WTC11 (cell line): ENCODE measurements around the gene DHX34. TPM values are rescaled to one million over a fixed set of nuclear protein-coding genes. Genes with fewer than 3 reads are reported as not detected.

ENCODE experiments used
- ATAC-seq: fragments of 200-7000 bp; cut with Tn5 transposase; 2 replicates; pipeline ENCODE4 v1.10.0; 2021; ENCODE audit warnings: mild to moderate bottlenecking, moderate library complexity
- CTCF ChIA-PET: fragments of 300-600 bp; sonication (Branson Sonifier 250); formaldehyde crosslinking; loops from one replicate; lab custom pipeline; 2021; ENCODE audit warnings: antibody characterized with exemption; lab: Charles Lee
- POLR2A ChIA-PET: fragments of 350-600 bp; sonication (Branson Sonifier 250); formaldehyde crosslinking; loops from one replicate; lab custom pipeline; 2021; ENCODE audit warnings: antibody characterized with exemption; lab: Charles Lee
- DNase-seq: peaks from one replicate; pipeline ENCODE4 v3.0.0; 2021; ENCODE audit warnings: low spot score
- H3K27ac Mint-ChIP-seq: 2 replicates; pipeline ENCODE4 v1.8.0; 2021; ENCODE audit warnings: mixed read lengths
- H3K27me3 Mint-ChIP-seq: 2 replicates; pipeline ENCODE4 v1.8.0; 2021; ENCODE audit warnings: low read depth, mild to moderate bottlenecking, moderate library complexity, mixed read lengths
- H3K36me3 Mint-ChIP-seq: 2 replicates; pipeline ENCODE4 v1.8.0; 2021; ENCODE audit warnings: mixed read lengths
- H3K4me1 Mint-ChIP-seq: 2 replicates; pipeline ENCODE4 v1.8.0; 2022; ENCODE audit warnings: mixed read lengths
- H3K4me3 Mint-ChIP-seq: 2 replicates; pipeline ENCODE4 v1.8.0; 2021; ENCODE audit warnings: mild to moderate bottlenecking, moderate library complexity, mixed read lengths
- H3K9me3 Mint-ChIP-seq: 2 replicates; pipeline ENCODE4 v1.8.0; 2021; ENCODE audit warnings: mixed read lengths
- CREB1 ChIP-seq: sonication (generic); formaldehyde crosslinking; IDR thresholded peaks from 2 replicates; pipeline ENCODE4 v1.8.0; 2023; ENCODE audit warnings: mild to moderate bottlenecking, missing genetic modification reagents
- E2F1 ChIP-seq: sonication (generic); formaldehyde crosslinking; IDR thresholded peaks from 2 replicates; pipeline ENCODE4 v1.8.0; 2022; ENCODE audit warnings: mild to moderate bottlenecking, missing genetic modification reagents
- EMX1 ChIP-seq: fragments of 250-450 bp; sonication (Bioruptor Pico); IDR thresholded peaks from 2 replicates; pipeline ENCODE4 v1.8.0; 2021; ENCODE audit warnings: mild to moderate bottlenecking
- FOXP1 ChIP-seq: sonication (generic); formaldehyde crosslinking; IDR thresholded peaks from 2 replicates; pipeline ENCODE4 v1.8.0; 2022; ENCODE audit warnings: missing genetic modification reagents, mild to moderate bottlenecking, moderate library complexity, borderline replicate concordance
- OVOL2 ChIP-seq: fragments of 250-450 bp; sonication (Bioruptor Pico); IDR thresholded peaks from 2 replicates; pipeline ENCODE4 v1.9.0; 2021; ENCODE audit warnings: mild to moderate bottlenecking, borderline replicate concordance
- PRDM15 ChIP-seq: sonication (generic); formaldehyde crosslinking; IDR thresholded peaks from 2 replicates; pipeline ENCODE4 v1.8.0; 2022; ENCODE audit warnings: missing genetic modification reagents
- RORB ChIP-seq: fragments of 250-450 bp; sonication (Bioruptor Pico); IDR thresholded peaks from 2 replicates; pipeline ENCODE4 v1.9.0; 2021; ENCODE audit warnings: mild to moderate bottlenecking
- SMAD4 ChIP-seq: sonication (generic); formaldehyde crosslinking; IDR thresholded peaks from 2 replicates; pipeline ENCODE4 v1.8.0; 2022; ENCODE audit warnings: mild to moderate bottlenecking, missing genetic modification reagents
- TEAD1 ChIP-seq: sonication (generic); formaldehyde crosslinking; IDR thresholded peaks from 2 replicates; pipeline ENCODE4 v1.8.0; 2022; ENCODE audit warnings: mild to moderate bottlenecking, missing genetic modification reagents
- ZNF219 ChIP-seq: sonication (generic); formaldehyde crosslinking; IDR thresholded peaks from 2 replicates; pipeline ENCODE4 v1.8.0; 2023; ENCODE audit warnings: missing genetic modification reagents, mild to moderate bottlenecking, borderline replicate concordance
- ZNF396 ChIP-seq: fragments of 250-450 bp; sonication (Bioruptor Pico); IDR thresholded peaks from 2 replicates; pipeline ENCODE4 v1.8.0; 2021; ENCODE audit warnings: mild to moderate bottlenecking, moderate library complexity, borderline replicate concordance
- total RNA-seq: library from RNA; stranded (reverse); gene quantifications from 3 replicates; pipeline ENCODE4 v1.2.3, GENCODE V29; 2021
- TF ChIP-seq, protein P1 (sequence below): fragments of 250-450 bp; sonication (Bioruptor Pico); IDR thresholded peaks from 2 replicates; pipeline ENCODE4 v1.9.0; 2021; ENCODE audit warnings: mild to moderate bottlenecking
- TF ChIP-seq, protein P2 (sequence below): sonication (generic); formaldehyde crosslinking; IDR thresholded peaks from 2 replicates; pipeline ENCODE4 v1.8.1; 2023; ENCODE audit warnings: mild to moderate bottlenecking, missing genetic modification reagents, borderline replicate concordance
- TF ChIP-seq, protein P3 (sequence below): sonication (generic); formaldehyde crosslinking; IDR thresholded peaks from 2 replicates; pipeline ENCODE4 v1.8.1; 2022; ENCODE audit warnings: mild to moderate bottlenecking, missing genetic modification reagents, moderate library complexity, borderline replicate concordance
- TF ChIP-seq, protein P4 (sequence below): sonication (generic); formaldehyde crosslinking; conservative IDR thresholded peaks from 2 replicates; pipeline ENCODE4 v1.8.1; 2022; ENCODE audit warnings: mild to moderate bottlenecking, missing genetic modification reagents

DHX34 gene
- total RNA-seq, 1 experiment from 2014 or later: 35.6 TPM

GRCh38 chr19:47377801-47378200 lies 28.7 kb downstream of the DHX34 start (continued):
- TF ChIP-seq, protein P1, sequence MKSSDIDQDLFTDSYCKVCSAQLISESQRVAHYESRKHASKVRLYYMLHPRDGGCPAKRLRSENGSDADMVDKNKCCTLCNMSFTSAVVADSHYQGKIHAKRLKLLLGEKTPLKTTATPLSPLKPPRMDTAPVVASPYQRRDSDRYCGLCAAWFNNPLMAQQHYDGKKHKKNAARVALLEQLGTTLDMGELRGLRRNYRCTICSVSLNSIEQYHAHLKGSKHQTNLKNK (CRISPR knock-in tag): no peak
- TF ChIP-seq OVOL2 (CRISPR knock-in tag) (no peak), E2F1 (no peak), SMAD4 (CRISPR knock-in tag) (no peak), FOXP1 (CRISPR knock-in tag) (no peak), CREB1 (CRISPR knock-in tag) (no peak)

- CTCF ChIA-PET: interaction anchor here (0.6 to 2.4 kb wide), 4 partner anchors 10 to 263 kb away, joined by 3 to 13 read pairs (median 4); no protein-coding TSS in a partner anchor
- peaks cover 43% of the 10 kb centered on the region for H3K36me3 Mint-ChIP-seq
Measured at GRCh38 chr19:47378246-47378645, 29.1 kb downstream of the DHX34 start.

GRCh38 chr19:47379381-47379938 lies 30.3 kb downstream of the DHX34 start:
- Mint-ChIP-seq H3K36me3 (peaks cover 41% of the 10 kb centered on the region), H3K27ac (no peak overlapping the region), H3K9me3 (no peaks in the 10 kb centered on the region), H3K4me1 (no peaks in the 10 kb centered on the region), H3K4me3 (no peak overlapping the region), H3K27me3 (no peaks in the 10 kb centered on the region)
- ATAC-seq (no peak), DNase-seq (no peak)
- CTCF ChIA-PET: interaction anchor here (4.6 kb wide), 1 partner anchor 12 kb away, joined by 29 read pairs; no protein-coding TSS in a partner anchor
- POLR2A ChIA-PET: no interaction called here
- TF ChIP-seq EMX1 (no peak), RORB (CRISPR knock-in tag) (no peak), TEAD1 (CRISPR knock-in tag) (no peak)
- TF ChIP-seq, protein P2, sequence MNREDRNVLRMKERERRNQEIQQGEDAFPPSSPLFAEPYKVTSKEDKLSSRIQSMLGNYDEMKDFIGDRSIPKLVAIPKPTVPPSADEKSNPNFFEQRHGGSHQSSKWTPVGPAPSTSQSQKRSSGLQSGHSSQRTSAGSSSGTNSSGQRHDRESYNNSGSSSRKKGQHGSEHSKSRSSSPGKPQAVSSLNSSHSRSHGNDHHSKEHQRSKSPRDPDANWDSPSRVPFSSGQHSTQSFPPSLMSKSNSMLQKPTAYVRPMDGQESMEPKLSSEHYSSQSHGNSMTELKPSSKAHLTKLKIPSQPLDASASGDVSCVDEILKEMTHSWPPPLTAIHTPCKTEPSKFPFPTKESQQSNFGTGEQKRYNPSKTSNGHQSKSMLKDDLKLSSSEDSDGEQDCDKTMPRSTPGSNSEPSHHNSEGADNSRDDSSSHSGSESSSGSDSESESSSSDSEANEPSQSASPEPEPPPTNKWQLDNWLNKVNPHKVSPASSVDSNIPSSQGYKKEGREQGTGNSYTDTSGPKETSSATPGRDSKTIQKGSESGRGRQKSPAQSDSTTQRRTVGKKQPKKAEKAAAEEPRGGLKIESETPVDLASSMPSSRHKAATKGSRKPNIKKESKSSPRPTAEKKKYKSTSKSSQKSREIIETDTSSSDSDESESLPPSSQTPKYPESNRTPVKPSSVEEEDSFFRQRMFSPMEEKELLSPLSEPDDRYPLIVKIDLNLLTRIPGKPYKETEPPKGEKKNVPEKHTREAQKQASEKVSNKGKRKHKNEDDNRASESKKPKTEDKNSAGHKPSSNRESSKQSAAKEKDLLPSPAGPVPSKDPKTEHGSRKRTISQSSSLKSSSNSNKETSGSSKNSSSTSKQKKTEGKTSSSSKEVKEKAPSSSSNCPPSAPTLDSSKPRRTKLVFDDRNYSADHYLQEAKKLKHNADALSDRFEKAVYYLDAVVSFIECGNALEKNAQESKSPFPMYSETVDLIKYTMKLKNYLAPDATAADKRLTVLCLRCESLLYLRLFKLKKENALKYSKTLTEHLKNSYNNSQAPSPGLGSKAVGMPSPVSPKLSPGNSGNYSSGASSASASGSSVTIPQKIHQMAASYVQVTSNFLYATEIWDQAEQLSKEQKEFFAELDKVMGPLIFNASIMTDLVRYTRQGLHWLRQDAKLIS (CRISPR knock-in tag): no peak

More at GRCh38 chr19:47378246-47378645, 29.1 kb downstream of the DHX34 start:
- Mint-ChIP-seq H3K4me3 (no peak overlapping the region), H3K4me1 (no peaks in the 10 kb centered on the region), H3K9me3 (no peaks in the 10 kb centered on the region), H3K27ac (no peak overlapping the region), H3K27me3 (no peaks in the 10 kb centered on the region)
- DNase-seq (no peak), ATAC-seq (no peak)
- TF ChIP-seq PRDM15 (CRISPR knock-in tag) (no peak), ZNF396 (CRISPR knock-in tag) (no peak), ZNF219 (CRISPR knock-in tag) (no peak), RORB (CRISPR knock-in tag) (no peak)
- TF ChIP-seq, protein P3, sequence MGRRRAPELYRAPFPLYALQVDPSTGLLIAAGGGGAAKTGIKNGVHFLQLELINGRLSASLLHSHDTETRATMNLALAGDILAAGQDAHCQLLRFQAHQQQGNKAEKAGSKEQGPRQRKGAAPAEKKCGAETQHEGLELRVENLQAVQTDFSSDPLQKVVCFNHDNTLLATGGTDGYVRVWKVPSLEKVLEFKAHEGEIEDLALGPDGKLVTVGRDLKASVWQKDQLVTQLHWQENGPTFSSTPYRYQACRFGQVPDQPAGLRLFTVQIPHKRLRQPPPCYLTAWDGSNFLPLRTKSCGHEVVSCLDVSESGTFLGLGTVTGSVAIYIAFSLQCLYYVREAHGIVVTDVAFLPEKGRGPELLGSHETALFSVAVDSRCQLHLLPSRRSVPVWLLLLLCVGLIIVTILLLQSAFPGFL (CRISPR knock-in tag): no peak
- TF ChIP-seq, protein P4, sequence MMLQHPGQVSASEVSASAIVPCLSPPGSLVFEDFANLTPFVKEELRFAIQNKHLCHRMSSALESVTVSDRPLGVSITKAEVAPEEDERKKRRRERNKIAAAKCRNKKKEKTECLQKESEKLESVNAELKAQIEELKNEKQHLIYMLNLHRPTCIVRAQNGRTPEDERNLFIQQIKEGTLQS: no peak
- POLR2A ChIA-PET: no interaction called here
